DND-41 (cell line): ENCODE results near the gene DPF3.

Experiments
- ATAC-seq: fragments of 200-7000 bp; cut with Tn5 transposase; 3 replicates; pipeline ENCODE4 v1.9.1; 2021; ENCODE audit warnings: low read depth; ENCODE audit not compliant: insufficient read depth
- DNase-seq: peaks from one replicate; pipeline ENCODE4 v3.0.0-alpha.2; 2020
- H2AFZ ChIP-seq: 2 replicates; pipeline ENCODE4 v1.6.0; 2012; ENCODE audit warnings: low read depth, low read length
- H3K27ac ChIP-seq: 2 replicates; pipeline ENCODE4 v1.5.1; 2012; ENCODE audit warnings: low read length, inconsistent platforms
- H3K27me3 ChIP-seq: fragments of 200-600 bp; sonication (generic); 2 replicates; pipeline ENCODE4 v1.6.0; 2012; ENCODE audit warnings: low read length, mild to moderate bottlenecking, inconsistent platforms; ENCODE audit not compliant: insufficient read depth, poor library complexity
- H3K36me3 ChIP-seq: 2 replicates; pipeline ENCODE4 v1.5.1; 2012; ENCODE audit warnings: low read length, inconsistent platforms; ENCODE audit not compliant: insufficient read depth
- H3K4me1 ChIP-seq: 2 replicates; pipeline ENCODE4 v1.5.1; 2012; ENCODE audit warnings: mild to moderate bottlenecking, low read length; ENCODE audit not compliant: insufficient read depth
- H3K4me2 ChIP-seq: 2 replicates; pipeline ENCODE4 v1.6.0; 2012; ENCODE audit warnings: mild to moderate bottlenecking, moderate library complexity, low read length, inconsistent platforms; ENCODE audit not compliant: insufficient read depth
- H3K4me3 ChIP-seq, 2 experiments: fragments of 200-600 bp in 1 of 2; shearing (Covaris generic) in 1 of 2; 2 replicates each; pipeline ENCODE4 v1.5.1; 2012 to 2016; ENCODE audit warnings: inconsistent platforms in 2 of 2, low read length in 2 of 2, mild to moderate bottlenecking in 2 of 2, low read depth in 1 of 2, moderate library complexity in 1 of 2
- H3K79me2 ChIP-seq: 2 replicates; pipeline ENCODE4 v1.6.0; 2012; ENCODE audit warnings: low read length, inconsistent platforms; ENCODE audit not compliant: insufficient read depth
- H3K9ac ChIP-seq: 2 replicates; pipeline ENCODE4 v1.6.0; 2012; ENCODE audit warnings: low read depth, mild to moderate bottlenecking, inconsistent platforms, low read length, moderate library complexity
- H3K9me3 ChIP-seq: 2 replicates; pipeline ENCODE4 v1.5.1; 2012; ENCODE audit warnings: low read length, moderate library complexity, mild to moderate bottlenecking, inconsistent platforms; ENCODE audit not compliant: insufficient read depth, severe bottlenecking
- H4K20me1 ChIP-seq: 2 replicates; pipeline ENCODE4 v1.6.0; 2012; ENCODE audit warnings: low read length; ENCODE audit not compliant: insufficient read depth
- EZH2 ChIP-seq: IDR thresholded peaks from 3 replicates; pipeline ENCODE4 v1.6.1; 2012; ENCODE audit warnings: borderline replicate concordance, low read depth, mild to moderate bottlenecking, moderate library complexity, low read length, inconsistent platforms; ENCODE audit not compliant: severe bottlenecking
- TF ChIP-seq, protein P1 (sequence below): IDR thresholded peaks from 2 replicates; pipeline ENCODE4 v1.5.1; 2012; ENCODE audit warnings: borderline replicate concordance, low read length, moderate library complexity, mild to moderate bottlenecking; ENCODE audit not compliant: poor library complexity, severe bottlenecking; ENCODE audit errors: extremely low read depth

The DPF3 gene

DNA sequence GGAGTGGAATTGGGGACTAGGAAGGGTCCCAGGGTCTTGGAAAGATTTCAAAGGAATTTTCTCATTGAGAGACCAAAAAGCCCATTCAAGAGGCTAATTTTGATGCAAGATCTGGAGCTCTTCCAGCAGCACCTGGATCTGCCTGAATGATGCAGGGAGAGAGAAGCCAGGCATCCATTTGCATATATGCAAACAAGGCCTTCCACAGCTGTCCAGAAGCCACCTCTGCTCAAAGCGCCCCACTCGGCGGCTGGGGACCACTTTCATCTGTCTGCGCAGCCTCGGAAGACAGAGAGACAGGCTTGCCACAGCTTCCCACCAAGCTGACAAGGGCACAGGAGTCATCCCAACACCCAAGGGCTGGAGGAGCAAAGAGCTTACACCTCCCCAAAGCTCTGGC lies 295.6 kb downstream of the DPF3 start:
- Histone ChIP-seq H3K27ac (no peak overlapping the region), H3K4me1 (peaks cover 18% of the 10 kb centered on the region), H3K9ac (no peak overlapping the region), H4K20me1 (peaks cover 26% of the 10 kb centered on the region), H3K4me3 (no peak overlapping the region), H2AFZ (no peak overlapping the region), H3K79me2 (no peaks in the 10 kb centered on the region), H3K27me3 (peaks cover 59% of the 10 kb centered on the region), H3K9me3 (no peaks in the 10 kb centered on the region), H3K36me3 (no peaks in the 10 kb centered on the region), H3K4me2 (no peak overlapping the region)
- DNase-seq (peak; percentile 9), ATAC-seq (no peak)
- TF ChIP-seq EZH2 = no peak
- TF ChIP-seq, protein P1, sequence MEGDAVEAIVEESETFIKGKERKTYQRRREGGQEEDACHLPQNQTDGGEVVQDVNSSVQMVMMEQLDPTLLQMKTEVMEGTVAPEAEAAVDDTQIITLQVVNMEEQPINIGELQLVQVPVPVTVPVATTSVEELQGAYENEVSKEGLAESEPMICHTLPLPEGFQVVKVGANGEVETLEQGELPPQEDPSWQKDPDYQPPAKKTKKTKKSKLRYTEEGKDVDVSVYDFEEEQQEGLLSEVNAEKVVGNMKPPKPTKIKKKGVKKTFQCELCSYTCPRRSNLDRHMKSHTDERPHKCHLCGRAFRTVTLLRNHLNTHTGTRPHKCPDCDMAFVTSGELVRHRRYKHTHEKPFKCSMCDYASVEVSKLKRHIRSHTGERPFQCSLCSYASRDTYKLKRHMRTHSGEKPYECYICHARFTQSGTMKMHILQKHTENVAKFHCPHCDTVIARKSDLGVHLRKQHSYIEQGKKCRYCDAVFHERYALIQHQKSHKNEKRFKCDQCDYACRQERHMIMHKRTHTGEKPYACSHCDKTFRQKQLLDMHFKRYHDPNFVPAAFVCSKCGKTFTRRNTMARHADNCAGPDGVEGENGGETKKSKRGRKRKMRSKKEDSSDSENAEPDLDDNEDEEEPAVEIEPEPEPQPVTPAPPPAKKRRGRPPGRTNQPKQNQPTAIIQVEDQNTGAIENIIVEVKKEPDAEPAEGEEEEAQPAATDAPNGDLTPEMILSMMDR = no peak

DNA sequence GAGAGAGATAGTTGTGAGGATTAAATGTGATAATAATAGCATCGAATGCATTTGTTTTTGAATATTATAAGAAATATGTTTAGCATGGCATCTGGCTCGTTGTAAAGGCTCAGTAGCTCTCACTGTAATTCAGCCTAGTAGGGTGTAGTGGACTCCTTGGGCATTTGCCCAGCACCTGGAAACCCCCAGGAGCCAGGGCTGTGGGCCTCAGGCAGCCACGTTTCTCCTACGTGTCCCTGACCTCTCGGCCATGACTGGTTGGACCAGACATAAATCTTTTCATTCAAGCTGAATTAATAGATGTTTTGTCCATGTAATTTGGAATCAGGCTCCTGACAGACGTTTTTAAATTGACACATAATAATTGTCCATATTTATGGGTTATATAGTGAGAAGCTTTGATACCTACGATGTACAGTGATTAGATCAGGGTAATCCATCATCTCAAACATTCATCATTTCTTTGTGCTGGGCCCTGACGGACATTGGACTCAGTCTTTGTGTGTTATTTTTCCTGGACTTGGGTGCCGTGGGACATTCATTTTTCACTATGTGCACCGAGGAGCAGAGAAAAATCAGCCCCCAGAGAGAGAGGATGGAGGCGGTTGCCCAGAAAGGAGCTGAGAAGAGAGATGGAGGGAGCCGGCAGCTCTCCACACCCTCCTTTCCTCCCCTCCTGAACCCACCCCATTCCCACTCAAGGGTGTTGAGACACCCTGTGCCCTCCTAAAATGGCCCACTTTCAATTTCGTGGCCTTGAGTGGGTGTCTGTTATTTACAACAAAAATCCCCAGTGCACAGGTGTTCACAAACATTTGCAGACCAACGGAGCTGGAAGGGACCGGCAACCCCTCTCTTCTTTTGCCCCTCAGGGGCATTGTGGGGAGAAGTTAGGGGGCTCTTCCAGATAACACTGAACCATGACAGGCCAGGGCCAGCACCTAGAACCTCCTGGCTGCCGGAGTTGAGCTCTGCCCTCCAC lies 296.4 kb downstream of the DPF3 start:
- Histone ChIP-seq H3K4me2 (no peak overlapping the region), H3K4me3 (no peak overlapping the region), H2AFZ (no peak overlapping the region), H3K27me3 (peaks cover 58% of the 10 kb centered on the region), H3K4me1 (peaks cover 22% of the 10 kb centered on the region), H4K20me1 (peaks cover 26% of the 10 kb centered on the region), H3K9me3 (no peaks in the 10 kb centered on the region), H3K27ac (no peak overlapping the region), H3K36me3 (no peaks in the 10 kb centered on the region), H3K79me2 (no peaks in the 10 kb centered on the region), H3K9ac (no peak overlapping the region)
- DNase-seq (no peak), ATAC-seq (no peak)
- TF ChIP-seq, protein P1 = no peak
- TF ChIP-seq EZH2 = no peak

DNA sequence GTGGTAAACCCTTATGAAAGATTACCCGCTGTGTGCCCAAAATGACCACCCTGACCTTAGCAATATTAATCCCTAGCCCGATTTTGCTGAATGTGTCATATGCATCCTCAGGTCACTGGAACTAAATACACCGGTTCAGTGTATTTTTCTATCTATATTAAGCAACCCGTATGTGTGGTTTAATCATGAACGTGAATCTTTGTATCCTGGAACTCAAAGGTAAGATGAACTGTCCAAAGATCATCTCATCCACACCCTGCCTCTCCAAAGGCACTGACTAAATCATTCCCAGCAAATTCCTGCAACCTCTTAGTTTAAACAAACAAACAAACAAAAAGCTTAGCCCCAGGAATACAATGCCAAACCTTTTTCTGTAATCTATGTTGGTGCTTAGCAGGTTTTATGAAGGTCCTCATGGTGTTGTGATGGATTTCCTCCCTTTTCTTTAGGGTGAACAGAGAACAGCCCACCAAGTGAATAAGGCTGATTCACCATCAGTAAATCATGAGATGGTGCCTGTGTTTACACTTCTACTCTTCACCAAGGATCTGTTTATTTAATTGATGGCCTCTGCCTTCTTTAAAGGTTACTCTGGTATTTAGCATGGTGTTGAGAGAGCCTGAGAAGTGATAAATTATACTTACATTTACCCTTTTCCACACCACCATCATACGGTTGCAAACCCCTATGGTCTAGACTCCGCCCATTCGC lies 298.6 kb downstream of the DPF3 start:
- Histone ChIP-seq H3K27ac (no peak overlapping the region), H3K4me2 (peak overlapping the region; percentile 36; the same call in 1 of the 2 replicates), H3K27me3 (peaks cover 63% of the 10 kb centered on the region), H3K36me3 (no peaks in the 10 kb centered on the region), H2AFZ (no peak overlapping the region), H3K4me3 (no peak overlapping the region), H3K79me2 (no peaks in the 10 kb centered on the region), H3K4me1 (peaks cover 35% of the 10 kb centered on the region), H3K9ac (no peak overlapping the region), H4K20me1 (peaks cover 27% of the 10 kb centered on the region), H3K9me3 (no peaks in the 10 kb centered on the region)
- TF ChIP-seq, protein P1 = no peak
- no peak for TF ChIP-seq EZH2
- DNase-seq (no peak), ATAC-seq (no peak)
